ENCODE measurements around the gene CUL3.

GRCh38 chr2:224551693-224552092 lies 33.5 kb downstream of the CUL3 start:
- TF ChIP-seq CTCF (IDR thresholded peaks at IDR 0.05) = no peak
- TF ChIP-seq POLR2AphosphoS5 (IDR thresholded peaks at IDR 0.05) = no peak
- no peak for TF ChIP-seq POLR2A (IDR thresholded peaks at IDR 0.05)

Measured in gastroesophageal sphincter (tissue), 3 donors.